ENCODE data around the gene PTTG2. TPM values are rescaled to one million over a fixed set of nuclear protein-coding genes. Genes with fewer than 3 reads are reported as not detected.

Gene PTTG2
- total RNA-seq, 1 donor from 2014 or later: not detected

DNA sequence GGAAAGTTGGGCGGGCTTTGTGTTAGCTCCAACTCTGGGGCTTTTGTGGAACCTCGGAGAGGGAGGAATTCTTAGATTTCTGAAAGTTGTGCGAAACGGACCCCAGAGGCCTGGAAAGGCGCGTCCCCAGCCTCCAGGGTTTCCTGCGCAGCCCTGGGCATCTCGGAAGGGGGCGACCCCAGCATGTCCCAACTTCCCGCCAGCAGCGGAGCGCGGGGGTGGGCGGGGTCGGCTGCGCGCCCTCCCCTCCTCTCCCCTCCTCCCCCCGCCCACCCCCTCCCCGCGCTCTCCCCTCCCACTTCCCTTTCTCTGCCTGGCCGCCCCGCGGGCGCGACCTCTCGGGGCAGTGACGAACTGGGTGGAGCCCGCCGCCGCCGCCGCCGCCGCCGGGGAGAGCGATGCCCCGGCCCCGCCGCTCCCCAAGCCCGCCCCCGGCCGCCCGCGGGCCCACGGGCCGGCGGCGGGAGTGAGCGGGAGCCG, 16.8 kb downstream of the PTTG2 start:
- TF ChIP-seq, protein P1, sequence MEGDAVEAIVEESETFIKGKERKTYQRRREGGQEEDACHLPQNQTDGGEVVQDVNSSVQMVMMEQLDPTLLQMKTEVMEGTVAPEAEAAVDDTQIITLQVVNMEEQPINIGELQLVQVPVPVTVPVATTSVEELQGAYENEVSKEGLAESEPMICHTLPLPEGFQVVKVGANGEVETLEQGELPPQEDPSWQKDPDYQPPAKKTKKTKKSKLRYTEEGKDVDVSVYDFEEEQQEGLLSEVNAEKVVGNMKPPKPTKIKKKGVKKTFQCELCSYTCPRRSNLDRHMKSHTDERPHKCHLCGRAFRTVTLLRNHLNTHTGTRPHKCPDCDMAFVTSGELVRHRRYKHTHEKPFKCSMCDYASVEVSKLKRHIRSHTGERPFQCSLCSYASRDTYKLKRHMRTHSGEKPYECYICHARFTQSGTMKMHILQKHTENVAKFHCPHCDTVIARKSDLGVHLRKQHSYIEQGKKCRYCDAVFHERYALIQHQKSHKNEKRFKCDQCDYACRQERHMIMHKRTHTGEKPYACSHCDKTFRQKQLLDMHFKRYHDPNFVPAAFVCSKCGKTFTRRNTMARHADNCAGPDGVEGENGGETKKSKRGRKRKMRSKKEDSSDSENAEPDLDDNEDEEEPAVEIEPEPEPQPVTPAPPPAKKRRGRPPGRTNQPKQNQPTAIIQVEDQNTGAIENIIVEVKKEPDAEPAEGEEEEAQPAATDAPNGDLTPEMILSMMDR (IDR thresholded peaks at IDR 0.05): peak in 1 of 3 experiments; percentile 21
- intact Hi-C loops (cut with DNase I): loop anchor here (1.0 to 5.0 kb wide), 6 partner anchors 58 to 685 kb away; partner anchors contain the start of genes KLF3, PGM2 and RELL1
- H3K4me1 ChIP-seq: peaks cover 4 to 22% of the 10 kb centered on the region in 2 donors

DNA sequence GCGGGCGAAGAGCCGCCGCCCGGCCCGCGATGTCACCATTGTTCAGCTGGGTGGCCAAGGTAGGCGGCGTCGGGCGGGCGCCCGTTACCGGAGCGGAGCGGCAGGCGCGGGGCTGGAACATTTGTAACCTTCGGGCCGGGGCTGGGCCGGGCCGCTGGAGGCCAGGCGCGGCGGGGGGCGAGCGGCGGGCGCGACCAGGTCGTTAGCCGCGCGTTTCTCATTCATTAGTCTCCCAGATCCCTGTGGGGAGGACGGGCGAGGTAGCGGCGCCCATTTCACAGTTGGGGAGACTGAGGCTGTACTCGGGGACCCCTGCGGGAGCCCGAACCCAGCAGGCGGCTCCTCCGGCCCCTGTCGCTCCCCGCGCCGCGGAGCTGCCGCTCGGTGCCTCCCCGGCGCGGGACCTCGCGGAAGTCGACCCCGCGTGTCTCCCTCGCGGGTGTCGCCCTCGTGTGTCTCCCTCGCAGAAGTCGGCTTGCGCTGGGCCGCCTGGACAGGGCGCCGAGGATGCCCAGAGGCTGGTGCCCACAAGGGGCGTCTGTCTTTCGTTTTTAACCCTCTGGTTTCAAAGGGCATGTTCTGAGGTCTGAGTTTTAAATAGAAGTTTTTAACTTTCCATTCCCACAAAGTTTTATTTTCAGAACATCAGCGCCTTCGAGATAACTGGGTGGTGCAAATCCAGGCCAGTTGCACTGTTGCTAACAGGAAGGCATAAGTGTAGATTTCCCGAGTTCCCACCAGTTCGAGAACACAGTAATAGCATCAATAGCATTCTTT, 17.5 kb downstream of the PTTG2 start:
- peak overlapping the region; percentile 97 to 99 for H3K27ac ChIP-seq
- TF ChIP-seq, protein P1 (IDR thresholded peaks at IDR 0.05): peak; percentile 76 to 86 (median 78)
- no peaks in the 10 kb centered on the region for H3K9me3 ChIP-seq
- H3K36me3 ChIP-seq: no peaks in the 10 kb centered on the region
- peaks cover 4 to 26% of the 10 kb centered on the region in 2 donors for H3K4me1 ChIP-seq
- peak overlapping the region; percentile 76 to 99 for H3K4me3 ChIP-seq
- intact Hi-C loops (cut with DNase I): loop anchor here (1.0 to 5.0 kb wide), 6 partner anchors 57 to 685 kb away; partner anchors contain the start of genes KLF3, PGM2 and RELL1
- peak; percentile 44 to 90 for DNase-seq (ENCODE audit: low spot score in 2 of 2)
- no peaks in the 10 kb centered on the region for H3K27me3 ChIP-seq

More for the DNA sequence above, 16.8 kb downstream of the PTTG2 start:
- peak; percentile 60 to 92 for DNase-seq (ENCODE audit: low spot score in 2 of 2)
- H3K9me3 ChIP-seq: no peaks in the 10 kb centered on the region
- H3K36me3 ChIP-seq: no peaks in the 10 kb centered on the region
- peak overlapping the region; percentile 76 to 99 for H3K4me3 ChIP-seq
- H3K27me3 ChIP-seq: no peaks in the 10 kb centered on the region
- H3K27ac ChIP-seq: peak overlapping the region; percentile 97 to 99

DNA sequence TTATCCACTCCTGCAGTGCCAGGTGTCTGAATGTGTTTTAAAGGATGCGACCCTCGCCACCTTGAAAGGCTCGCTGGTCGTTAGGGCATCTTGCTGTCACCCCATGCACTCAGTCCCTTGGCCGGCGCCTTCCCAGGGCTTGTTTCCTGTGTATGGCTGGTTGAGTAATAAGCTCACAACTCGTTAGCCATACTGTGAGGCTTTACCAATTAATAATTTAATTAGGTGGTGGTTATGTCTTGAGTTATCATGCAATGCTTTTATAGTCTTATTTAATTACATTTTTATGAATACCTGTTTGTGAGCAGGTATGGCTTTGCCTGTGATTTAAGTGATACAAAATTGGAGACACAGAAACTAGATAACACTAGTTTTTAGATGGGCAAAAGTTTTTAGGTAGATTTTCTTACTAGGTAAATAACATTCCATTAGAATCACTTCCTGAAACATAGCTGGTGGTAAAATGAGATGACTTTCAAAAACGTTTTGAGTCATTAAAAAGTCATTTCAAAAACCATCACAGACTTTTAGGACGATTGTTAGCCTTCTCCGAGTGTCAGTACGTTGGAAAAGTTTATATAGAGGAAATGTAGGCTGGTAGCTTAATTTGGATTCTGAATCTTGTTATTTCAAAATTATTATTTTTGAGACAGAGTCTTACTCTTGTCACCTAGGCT, 18.2 kb downstream of the PTTG2 start:
- Histone ChIP-seq H3K9me3 (no peaks in the 10 kb centered on the region), H3K27ac (peak overlapping the region; percentile 97 to 99), H3K27me3 (no peaks in the 10 kb centered on the region), H3K36me3 (no peaks in the 10 kb centered on the region), H3K4me3 (peak overlapping the region; percentile 76 to 99), H3K4me1 (peaks cover 4 to 33% of the 10 kb centered on the region in 2 donors)
- peak; percentile 25 to 79 for DNase-seq (ENCODE audit: low spot score in 2 of 2)
- intact Hi-C loops (cut with DNase I): loop anchor here (5.0 kb wide), 3 partner anchors 71 to 684 kb away; partner anchors contain the start of genes KLF3 and PGM2
- TF ChIP-seq, protein P1 (IDR thresholded peaks at IDR 0.05): no peak

DNA sequence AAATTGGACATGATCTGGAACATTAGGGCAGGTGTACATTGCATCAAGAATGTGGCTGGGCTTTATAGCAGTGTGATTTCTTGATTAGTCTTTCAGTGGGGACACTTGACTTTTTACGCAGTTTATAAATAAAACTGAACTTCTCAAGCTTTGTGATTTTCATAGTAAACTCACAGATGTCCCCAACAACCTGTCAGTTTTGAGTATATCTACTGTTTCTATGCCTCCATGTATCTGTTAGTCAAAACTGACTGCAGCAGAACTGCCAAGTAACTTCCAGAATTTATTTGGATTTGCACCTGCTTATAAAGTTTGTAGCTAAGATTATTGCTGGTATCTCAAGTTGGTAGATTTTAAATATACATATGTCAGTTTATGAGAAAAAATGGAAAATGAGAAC, 20.0 kb downstream of the PTTG2 start:
- H3K9me3 ChIP-seq: no peaks in the 10 kb centered on the region
- no peak for DNase-seq (ENCODE audit: low spot score in 2 of 2)
- TF ChIP-seq, protein P1 (IDR thresholded peaks at IDR 0.05): no peak
- no peaks in the 10 kb centered on the region for H3K36me3 ChIP-seq
- H3K4me3 ChIP-seq: no peak overlapping the region
- intact Hi-C loops (cut with DNase I): no loop called here
- H3K27me3 ChIP-seq: no peaks in the 10 kb centered on the region
- no peak overlapping the region for H3K27ac ChIP-seq
- peaks cover 4 to 34% of the 10 kb centered on the region in 2 donors for H3K4me1 ChIP-seq

DNA sequence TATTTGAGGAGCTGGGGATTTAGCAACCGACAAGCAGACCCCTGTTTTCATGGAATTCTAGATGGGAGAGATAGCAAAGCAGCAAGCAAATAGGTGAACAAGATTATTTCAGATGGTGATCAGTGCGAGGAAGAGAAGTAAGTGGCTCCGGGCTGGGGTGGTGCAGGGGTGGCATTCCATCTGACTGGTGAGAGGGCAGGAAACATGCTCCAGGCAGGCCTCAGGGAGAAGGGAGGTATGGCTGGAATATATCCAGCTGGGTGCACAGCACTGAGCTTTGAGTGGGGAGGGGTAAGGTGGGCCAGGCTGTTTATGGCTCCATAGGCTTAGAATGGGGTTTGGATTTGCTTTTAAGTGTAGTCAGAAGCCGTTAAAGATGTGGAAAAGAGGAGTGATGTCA, 21.2 kb downstream of the PTTG2 start:
- no peaks in the 10 kb centered on the region for H3K27me3 ChIP-seq
- H3K4me3 ChIP-seq: peak overlapping the region in 1 of 2 donors; percentile 19
- H3K27ac ChIP-seq: peak overlapping the region; percentile 70 to 72
- no peak for DNase-seq (ENCODE audit: low spot score in 2 of 2)
- H3K4me1 ChIP-seq: peaks cover 4 to 37% of the 10 kb centered on the region in 2 donors
- TF ChIP-seq, protein P1 (IDR thresholded peaks at IDR 0.05): no peak
- no peaks in the 10 kb centered on the region for H3K9me3 ChIP-seq
- H3K36me3 ChIP-seq: no peaks in the 10 kb centered on the region
- intact Hi-C loops (cut with DNase I): no loop called here
